HG03060 (cell line): Measurements from ENCODE around the gene IL7R.
"Not testable (repeated sequence)": the region's sequence is repeated elsewhere in the genome, so short reads cannot be mapped to it uniquely, and the experiment has no call there.

Source experiments
- ATAC-seq: cut with Tn5 transposase; IDR thresholded peaks from one replicate; pipeline ENCODE4 v1.9.1; 2021; ENCODE audit warnings: low read depth, moderate number of reproducible peaks; ENCODE audit not compliant: unreplicated experiment

Gene IL7R

DNA sequence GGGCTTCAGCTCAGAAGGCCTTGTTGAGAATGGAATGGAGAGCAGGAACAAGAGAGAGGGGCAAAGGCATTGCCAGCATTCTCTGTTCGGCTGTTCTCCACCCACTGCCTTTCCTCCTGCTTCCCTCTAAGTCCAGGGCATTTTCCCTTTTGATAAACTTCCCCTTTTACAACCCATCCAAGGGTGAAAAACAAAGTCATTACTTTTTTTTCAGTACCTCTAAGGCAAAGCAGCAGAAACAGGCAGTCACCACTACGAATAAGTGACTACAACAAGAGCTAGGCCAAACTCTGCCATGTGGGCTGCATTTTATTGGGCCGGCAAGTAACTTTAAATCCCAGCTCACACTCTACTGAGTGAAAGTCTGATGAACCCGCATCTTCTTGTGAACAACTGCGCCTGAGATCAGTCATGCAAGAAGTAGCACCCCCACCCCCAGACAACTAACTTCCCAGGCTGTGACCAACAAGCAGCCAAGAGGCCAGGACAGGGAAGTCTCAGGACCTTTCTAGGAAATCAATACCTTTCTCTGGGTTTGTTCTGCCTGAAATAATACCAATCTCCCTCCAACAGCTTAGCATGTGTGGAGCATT is 13.1 kb downstream of the IL7R start:
- ATAC-seq, result no peak

DNA sequence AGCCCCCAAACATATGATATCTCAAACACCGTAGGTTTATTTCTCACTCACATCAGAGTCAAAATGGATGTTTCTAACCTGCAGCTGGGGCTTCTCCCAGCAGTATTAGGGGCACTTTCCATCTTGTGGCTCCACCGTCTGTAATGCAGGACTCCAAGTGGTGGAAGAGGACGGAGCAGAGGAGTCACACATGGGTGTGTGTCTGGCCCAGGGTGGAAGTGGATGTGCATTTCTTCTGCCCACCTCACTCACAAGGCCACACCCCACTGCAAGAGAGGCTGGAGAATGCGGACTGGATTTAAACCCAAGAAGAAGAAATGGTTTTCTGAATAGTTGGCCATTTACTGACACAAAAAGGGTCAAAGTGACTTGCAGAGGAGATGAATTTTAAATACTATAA is 13.9 kb downstream of the IL7R start:
- no peak for ATAC-seq

DNA sequence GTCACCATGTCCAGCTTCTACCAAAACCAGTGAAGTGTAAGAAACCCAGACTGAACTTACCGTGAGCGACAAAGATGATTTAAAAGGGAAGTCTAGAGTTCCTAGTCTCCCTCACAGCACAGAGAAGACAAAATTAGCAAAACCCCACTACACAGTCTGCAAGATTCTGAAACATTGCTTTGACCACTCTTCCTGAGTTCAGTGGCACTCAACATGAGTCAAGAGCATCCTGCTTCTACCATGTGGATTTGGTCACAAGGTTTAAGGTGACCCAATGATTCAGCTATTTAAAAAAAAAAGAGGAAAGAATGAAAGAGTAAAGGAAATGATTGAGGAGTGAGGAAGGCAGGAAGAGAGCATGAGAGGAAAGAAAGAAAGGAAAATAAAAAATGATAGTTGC is 19.8 kb downstream of the IL7R start:
- ATAC-seq, result no peak

DNA sequence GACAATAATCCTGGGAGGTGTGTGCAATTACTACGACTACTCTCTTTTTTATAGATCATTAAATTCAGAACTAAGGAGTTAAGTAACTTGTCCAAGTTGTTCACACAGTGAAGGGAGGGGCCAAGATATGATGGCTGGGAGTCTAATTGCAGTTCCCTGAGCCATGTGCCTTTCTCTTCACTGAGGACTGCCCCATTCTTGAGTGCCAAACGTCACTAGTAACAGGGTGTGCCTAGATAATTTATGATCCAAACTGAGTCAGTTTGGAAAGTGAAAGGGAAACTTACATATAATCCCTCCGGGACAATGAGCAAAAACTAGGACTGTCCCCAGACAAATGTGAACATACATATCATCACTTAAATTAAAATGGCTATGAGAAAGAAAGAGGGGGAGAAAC is 20.2 kb downstream of the IL7R start:
- ATAC-seq, result no peak

DNA sequence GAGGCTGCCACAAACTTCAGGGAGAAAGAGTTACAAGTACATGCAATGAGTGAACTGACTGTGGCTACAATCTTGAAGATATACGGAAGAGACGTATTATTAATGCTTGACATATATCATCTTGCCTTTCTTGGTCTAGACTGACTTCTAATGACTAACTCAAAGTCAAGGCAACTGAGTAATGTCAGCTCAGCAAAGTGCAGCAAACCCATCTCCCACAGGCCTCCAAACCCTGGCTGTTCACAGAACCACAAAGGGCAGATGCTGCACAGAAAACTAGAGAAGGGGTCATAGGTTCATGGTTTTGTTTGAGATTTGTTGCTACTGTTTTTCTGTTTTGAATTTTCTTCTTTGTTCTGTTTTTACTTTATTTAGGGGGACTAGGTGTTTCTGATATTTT is 21.0 kb downstream of the IL7R start:
- no peak for ATAC-seq

DNA sequence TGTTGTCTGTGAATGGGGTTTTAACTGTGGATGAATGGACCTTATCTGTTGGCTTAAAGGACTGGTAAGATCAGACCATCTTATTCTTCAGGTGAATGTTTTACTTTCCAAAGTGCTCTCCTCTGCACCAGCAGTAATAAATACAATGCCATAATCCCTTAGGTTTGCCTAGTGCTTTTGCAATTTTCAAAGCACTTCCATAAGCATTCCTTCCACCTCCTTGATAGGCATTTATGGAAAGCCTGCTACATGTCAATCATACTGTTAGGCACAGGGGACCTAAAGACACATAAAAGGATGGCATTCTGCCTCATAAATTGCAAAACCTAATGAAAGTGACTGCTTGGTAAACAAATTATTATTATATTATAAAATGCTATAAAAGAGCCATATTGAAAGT is 21.4 kb downstream of the IL7R start:
- ATAC-seq, result no peak

DNA sequence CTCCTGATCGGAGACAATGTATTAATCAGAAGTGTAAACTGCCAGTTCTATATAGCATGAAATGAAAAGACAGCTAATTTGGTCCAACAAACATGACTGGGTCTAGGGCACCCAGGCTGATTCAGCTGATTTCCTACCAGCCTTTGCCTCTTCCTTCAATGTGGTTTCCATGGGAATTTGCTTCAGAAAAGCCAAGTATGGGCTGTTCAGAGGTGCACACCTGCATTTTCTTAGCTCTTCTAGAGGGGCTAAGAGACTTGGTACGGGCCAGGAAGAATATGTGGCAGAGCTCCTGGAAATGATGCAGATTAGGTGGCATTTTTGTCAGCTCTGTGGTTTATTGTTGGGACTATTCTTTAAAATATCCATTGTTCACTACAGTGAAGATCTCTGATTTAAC is 22.4 kb downstream of the IL7R start:
- ATAC-seq, result no peak

DNA sequence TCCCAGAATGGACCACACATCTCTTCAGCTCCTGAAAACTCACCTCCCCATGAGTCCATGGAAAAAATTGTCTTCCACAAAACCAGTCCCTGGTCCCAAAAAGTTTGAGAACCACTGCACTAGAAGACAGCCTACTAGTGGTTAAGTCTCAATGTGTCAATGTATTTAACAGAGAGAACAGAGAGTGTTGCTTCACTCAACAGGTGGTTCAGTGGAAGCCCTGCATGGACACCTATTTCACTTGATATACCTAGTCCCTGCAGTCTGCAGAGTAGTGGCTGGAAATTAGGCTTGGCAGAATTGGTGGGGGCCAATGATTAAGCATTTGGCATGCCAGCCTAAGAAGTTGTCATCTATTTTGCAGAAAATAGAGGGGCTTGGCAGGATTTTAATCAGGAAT is 23.0 kb downstream of the IL7R start:
- ATAC-seq, result no peak

DNA sequence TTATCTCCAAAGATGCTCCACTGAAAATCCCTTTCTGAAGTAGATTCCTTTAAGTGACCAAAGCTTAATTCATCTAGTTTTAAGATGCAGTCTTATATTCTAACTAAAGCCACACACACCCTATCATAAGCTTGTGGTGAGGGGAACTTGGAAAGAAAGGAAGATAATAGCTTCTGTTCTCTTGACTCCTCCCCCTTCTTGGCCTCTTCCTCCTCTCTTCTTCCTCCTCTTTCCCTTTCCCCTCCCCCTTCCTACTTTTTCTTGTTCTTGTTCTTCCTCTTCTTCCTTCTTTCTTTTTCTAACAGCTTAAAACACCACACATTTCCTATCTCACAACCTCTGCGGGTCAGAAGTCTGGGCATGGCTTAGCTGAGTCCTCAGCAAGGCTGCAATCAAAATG is 23.5 kb downstream of the IL7R start:
- no peak for ATAC-seq

DNA sequence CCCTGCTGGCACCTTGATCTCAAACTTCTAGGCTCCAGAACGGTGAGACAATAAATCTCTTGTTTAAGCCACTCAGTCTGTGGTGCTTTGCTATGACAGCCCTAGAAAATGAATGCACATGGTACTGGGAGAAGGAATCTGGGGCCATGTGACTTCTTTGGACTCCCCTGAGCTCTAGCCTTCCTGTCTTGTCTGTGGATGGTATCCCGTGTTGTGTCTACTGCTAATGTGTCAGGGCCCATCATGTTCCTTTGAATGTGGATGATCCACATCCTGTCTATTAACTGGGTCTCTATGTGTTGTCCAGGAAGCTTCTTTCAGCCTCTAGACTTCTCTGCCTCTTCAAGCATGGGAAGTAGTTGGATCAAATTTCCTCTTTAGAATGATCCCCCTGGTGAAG is 25.1 kb downstream of the IL7R start:
- ATAC-seq, result no peak

DNA sequence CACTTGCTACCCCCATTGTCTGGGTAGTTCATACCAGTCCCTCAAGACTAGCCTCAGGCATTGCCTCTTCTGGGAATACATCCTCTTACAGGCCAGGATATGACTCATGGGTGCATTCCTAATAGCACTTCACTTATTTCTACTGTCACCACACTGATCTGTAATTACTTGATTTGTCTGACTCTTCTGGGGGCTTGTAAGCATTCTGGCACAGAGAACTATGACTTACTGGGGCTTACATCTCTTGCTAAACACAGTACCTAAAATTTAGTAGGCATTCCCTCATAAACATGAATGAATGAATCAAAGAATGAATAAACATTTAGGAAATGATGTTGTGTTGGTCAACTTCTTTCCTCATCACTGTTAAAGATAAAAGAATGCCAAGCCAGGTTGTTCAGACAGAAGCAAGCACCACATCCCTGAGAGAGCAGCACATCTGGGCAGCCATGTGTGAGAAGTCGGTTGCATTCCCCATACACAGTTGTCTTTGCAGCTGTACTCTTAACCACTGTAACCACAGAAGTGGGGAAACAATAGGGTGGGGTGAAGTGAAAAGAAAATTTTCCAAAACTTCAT is 27.6 kb downstream of the IL7R start:
- no peak for ATAC-seq

DNA sequence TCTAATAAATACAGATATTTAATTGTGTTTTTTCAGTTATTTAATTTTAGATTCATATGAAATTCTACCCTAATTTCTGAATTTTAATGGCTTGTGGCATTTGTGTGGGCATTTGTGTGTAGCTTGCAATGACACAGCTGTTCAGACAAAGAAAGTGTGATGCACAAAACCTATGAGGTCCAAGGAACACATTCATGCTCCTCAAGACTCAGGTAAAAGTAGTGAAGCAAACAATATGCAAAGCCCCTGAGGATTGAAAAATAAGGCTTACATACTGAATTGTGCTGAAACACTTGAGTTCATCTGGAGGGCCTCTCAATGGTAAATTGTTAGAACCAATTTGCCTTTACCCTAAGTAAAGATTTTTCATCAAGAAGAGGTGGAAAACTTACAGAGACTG is 28.1 kb downstream of the IL7R start:
- ATAC-seq, result no peak

DNA sequence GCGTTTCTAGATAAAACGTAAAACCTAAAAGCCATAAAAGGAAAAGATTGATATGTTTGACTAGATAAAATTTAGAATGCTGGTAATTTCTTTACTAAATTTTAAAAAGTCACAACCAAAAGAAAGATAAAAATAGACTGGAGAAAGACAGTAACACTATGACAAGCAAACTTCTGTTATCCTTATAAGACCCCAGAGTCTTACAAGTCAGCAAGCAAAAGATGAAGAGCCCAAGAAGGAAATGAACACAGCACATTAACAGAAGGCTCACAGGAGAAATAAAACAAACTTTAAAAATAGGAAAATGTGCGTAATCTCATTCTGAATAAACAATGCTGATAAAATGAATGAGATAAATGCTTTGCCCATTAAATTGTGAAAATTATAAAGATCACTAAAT is 29.7 kb downstream of the IL7R start:
- ATAC-seq, result no peak

DNA sequence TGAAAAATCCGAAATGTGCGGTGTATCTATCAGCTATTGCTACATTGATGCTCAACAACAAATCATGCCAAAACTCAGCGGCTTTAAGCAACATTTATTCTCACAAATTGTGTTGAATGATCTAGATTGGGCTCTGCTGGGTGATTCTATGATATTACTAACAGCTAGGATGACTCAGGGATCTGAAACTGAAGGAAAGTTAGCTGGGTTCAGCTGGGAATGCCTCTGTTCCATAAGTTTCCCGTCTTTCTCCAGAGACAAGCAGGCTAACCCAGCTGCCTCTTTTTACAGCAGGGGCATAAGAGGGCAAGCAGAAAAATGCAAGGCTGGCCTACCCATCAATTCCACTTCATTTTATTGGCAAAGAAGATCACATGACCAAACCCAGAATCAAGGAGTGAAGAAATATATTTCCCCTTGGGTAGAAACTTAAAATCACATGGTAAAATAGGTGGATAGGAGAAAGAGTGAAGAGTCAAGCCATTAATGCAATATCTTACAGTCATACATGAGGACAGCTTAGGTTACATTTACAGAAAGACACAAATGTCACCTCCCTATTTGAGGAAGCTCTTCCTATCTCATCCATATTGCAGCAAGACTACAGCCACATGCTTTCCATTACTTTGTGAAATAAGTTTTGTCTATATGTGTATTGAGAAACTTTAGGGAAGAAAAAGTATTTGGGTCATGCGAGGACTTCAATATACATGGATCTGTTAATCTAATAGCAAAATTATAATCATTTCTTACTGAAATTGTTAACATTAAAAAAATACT is 30.8 kb downstream of the IL7R start:
- no peak for ATAC-seq

DNA sequence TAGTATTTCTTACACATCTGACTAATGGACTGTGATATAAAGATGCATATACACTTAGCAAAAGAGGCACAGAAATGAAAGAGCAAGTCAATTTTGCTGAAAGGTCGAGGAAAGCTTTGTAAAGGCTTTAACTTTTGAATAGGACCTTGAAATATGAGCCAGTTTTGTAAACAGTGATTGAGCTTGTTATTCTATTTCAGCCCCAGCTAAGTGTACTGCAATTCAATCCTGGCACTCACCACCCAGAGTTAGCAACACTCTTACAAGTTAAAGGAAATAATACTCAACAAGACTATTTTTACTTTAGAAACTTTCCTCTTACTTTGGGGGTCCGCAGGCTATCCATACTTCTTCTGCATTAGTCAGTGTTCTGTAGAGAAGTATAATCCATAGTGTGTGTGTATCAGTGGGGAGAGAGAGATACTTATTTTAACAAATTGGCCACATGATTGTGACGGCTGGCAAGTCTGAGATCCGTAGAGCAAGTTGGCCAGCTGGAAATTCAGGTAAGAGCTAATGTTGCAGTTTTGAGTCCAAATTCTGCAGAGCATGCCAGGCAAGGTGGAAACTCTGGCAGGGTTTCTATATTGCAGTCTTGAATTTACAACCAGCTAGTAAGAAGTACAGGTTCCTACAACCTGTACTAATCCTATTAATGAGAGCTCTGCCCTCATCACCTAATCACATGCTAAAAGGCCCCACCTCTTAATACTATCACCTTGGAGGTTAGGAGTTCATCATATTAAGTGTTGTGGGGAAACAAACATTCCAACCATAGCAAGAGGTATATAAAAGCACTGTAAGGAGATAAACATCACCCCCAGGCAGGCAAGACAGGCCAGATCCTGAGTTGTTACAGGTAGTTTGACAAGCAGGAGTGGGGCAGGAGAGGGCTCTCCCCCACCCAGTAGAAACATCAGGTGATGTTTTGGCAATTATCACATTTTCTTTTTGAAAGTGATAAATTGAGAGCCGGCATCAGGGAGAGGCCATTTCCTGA is 33.6 kb downstream of the IL7R start:
- ATAC-seq, result no peak

DNA sequence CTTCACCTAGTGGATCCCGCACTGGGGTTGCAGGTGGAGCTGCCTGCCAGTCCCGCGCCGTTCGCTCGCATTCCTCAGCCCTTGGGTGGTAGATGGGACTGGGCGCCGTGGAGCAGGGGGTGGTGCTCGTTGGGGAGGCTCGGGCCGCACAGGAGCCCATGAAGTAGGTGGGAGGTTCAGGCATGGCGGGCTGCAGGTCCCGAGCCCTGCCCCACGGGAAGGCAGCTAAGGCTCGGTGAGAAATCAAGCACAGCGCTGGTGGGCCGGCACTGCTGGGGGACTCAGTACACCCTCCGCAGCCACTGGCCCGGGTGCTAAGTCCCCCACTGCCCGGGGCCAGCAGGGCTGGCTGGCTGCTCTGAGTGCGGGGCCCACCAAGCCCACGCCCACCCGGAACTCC is 36.1 kb downstream of the IL7R start:
- not testable (repeated sequence) for ATAC-seq

DNA sequence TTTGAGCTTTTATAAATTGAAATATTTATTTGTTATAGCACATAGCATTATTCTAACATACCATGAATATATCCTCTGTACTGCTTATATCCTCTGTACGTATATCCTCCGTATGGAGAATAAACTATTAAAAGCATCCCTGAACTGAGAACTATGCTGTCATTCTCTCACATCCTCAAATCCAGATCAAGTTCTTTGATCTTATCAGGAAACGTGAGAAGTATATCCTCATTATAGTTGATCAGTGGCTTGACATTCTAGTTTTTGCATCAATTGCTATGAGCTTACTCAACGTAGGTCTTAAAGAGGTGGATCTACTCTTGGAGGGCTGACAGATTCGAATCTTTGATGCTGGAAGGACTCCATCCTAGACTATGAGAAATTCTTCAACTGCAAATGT is 37.4 kb downstream of the IL7R start:
- no peak for ATAC-seq

DNA sequence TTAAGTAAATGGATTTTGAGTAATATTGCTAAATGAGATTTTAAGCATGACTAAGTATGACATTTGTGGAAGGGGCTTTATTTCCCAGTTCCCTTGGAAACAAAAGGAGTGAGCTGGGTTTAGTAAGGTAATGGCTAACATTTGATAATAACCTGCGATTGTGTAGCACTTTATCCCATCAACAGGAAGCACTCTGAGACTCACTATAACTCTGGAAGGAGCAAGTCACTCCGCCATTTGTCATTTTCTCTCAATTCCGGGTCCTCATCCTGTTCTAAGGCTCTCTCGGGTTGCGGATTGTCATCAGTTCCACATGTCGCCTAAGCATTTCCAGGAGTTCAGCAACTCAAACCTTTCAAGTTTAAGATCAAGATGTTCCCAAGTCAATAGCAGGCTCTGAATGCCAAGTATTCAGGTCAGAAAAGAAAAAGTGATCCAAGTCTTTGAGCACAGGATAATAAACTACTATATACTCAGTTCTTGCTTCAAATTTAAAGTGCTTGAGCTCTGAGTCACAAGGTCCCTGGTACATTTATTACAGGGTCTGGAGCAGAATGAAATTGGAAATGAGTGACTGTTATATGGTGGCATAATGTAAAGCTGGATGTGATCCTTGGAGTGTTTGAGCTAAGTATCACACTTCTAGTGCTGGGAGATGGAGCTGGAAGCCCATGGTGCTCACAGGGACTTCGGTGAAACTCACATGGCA is 42.4 kb downstream of the IL7R start:
- no peak for ATAC-seq

DNA sequence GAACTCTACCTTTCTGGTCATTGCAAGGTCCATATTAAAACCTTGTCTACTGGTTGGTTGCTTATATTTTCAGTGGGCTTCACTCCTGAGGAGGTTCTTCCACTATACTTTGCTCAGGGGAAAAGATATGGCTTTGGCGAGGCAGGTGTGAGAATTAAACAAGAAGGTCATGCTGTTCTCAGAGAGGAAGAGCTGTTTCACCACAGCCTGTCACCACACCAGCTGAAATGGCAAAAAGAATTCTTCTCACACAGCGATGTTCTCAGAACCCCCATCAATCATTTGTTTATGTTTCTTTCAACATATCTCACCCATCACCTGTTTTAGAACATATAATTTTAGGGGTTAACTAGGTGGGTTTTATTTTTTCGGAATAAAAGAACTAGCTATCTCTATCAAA is 43.1 kb downstream of the IL7R start:
- ATAC-seq, result no peak

DNA sequence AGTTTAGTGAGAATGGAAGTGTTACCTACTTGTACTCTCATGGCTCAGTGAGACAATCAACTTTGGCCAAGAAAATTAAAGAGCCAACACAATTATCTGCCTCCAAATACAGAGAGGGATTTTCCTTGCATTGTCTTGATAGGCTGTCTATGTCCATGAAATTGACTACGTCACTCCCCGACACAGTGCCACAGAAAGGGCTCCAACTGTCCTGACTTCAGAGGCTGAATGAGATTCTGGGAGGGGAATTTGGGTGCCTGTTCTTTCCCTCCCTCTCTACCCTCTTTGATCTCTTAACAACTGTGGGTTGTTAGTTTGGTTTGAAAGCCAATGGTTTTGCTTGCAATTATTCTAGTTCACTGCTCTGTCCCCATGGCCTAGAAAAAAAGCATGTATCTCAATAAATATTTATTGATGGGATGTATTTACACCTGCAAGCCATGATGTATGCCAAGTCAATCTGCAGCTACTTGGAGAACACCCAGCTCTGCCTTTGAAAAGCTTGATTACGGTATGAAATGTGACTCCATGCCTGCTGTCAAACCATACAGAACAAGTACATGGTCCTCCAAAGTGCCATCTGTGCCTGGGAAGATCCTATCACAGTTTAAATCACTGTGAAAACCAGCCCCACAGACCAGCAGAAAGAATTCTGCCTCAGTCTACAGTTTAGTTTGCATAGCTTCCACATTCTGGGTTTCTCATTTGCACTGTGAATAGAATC is 44.4 kb downstream of the IL7R start:
- no peak for ATAC-seq
